Activated CD8-positive, alpha-beta memory T cell treated with anti-CD3 and anti-CD28 coated beads for 4 hours (primary cell): ENCODE measurements around the gene CD300LB.

Experiments used
- DNase-seq, 2 donors: peaks; one replicate each; pipeline ENCODE4 v3.0.0-alpha.2; 2020; ENCODE audit warnings: low read depth in 2 of 2

CD300LB gene

GRCh38 chr17:74549343-74549742, 18.1 kb upstream of the CD300LB start:
- no peak for DNase-seq

GRCh38 chr17:74547736-74548135, 16.5 kb upstream of the CD300LB start:
- DNase-seq: no peak

- no peak for DNase-seq
These were observed 16.0 kb upstream of the CD300LB start for GRCh38 chr17:74547264-74547663.

GRCh38 chr17:74546586-74546985, 15.3 kb upstream of the CD300LB start:
- DNase-seq: no peak

GRCh38 chr17:74545843-74546230, 14.6 kb upstream of the CD300LB start, which contains the start of gene CD300C:
Gene CD300C (minus strand): TSS chr17:74546115. CDS start chr17:74545782, 333 bp downstream.
- no peak for DNase-seq

- no peak for DNase-seq
These were observed 13.9 kb upstream of the CD300LB start for GRCh38 chr17:74544991-74545842.

GRCh38 chr17:74543891-74544760, 12.9 kb upstream of the CD300LB start:
- no peak for DNase-seq

- DNase-seq: no peak
These were observed 12.1 kb upstream of the CD300LB start for GRCh38 chr17:74543406-74543805.

GRCh38 chr17:74542727-74543383, 11.6 kb upstream of the CD300LB start:
- DNase-seq: no peak

- DNase-seq: no peak
These were observed 10.9 kb upstream of the CD300LB start for GRCh38 chr17:74542166-74542565.

GRCh38 chr17:74541176-74542111, 10.2 kb upstream of the CD300LB start:
- no peak for DNase-seq

GRCh38 chr17:74539281-74539820, 8.1 kb upstream of the CD300LB start:
- no peak for DNase-seq

GRCh38 chr17:74536890-74537289, 5.6 kb upstream of the CD300LB start:
- no peak for DNase-seq

GRCh38 chr17:74532115-74532514, 840 bp upstream of the CD300LB start:
- DNase-seq: no peak

- no peak for DNase-seq
These were observed 484 bp downstream of the CD300LB start for GRCh38 chr17:74530831-74531150.

GRCh38 chr17:74529243-74529642, 2.0 kb downstream of the CD300LB start:
- no peak for DNase-seq

GRCh38 chr17:74528491-74529199, 2.6 kb downstream of the CD300LB start:
- no peak for DNase-seq

- no peak for DNase-seq
These were observed 3.5 kb downstream of the CD300LB start for GRCh38 chr17:74527756-74528155.

- DNase-seq: no peak
These were observed 4.2 kb downstream of the CD300LB start for GRCh38 chr17:74527081-74527480.

- DNase-seq: no peak
These were observed 4.6 kb downstream of the CD300LB start for GRCh38 chr17:74526681-74527080.
